Measurements from ENCODE around the gene RBP5. TPM values are rescaled to one million over a fixed set of nuclear protein-coding genes. Genes with fewer than 3 reads are reported as not detected.

RBP5 gene
- total RNA-seq, 1 experiment from 2014 or later: 2.7 TPM

- Histone ChIP-seq H2AK5ac (ENCODE audit: insufficient read length, low read length) (no peak overlapping the region), H3K56ac (ENCODE audit: insufficient read length, low read depth, low read length) (no peak overlapping the region), H3K18ac (ENCODE audit: insufficient read length, low read depth, low read length) (no peak overlapping the region), H2BK12ac (ENCODE audit: insufficient read length, low read depth, low read length) (no peak overlapping the region), H4K91ac (ENCODE audit: insufficient read length, low read depth, low read length) (no peak overlapping the region), H3K9me3 (ENCODE audit: control insufficient read depth, low read depth, low read length) (peaks cover 18% of the 10 kb centered on the region), H3K14ac (ENCODE audit: insufficient read depth, low read length) (no peak overlapping the region), H3K27ac (ENCODE audit: insufficient read length, low read depth, low read length) (no peak overlapping the region), H2AFZ (ENCODE audit: low read length) (no peak overlapping the region), H3K23me2 (ENCODE audit: insufficient read length, low read depth, low read length, poor library complexity, severe bottlenecking) (peaks cover 3% of the 10 kb centered on the region), H3K79me2 (ENCODE audit: insufficient read depth, low read length) (no peaks in the 10 kb centered on the region), H4K8ac (replicated peaks; ENCODE audit: insufficient read length, low read depth, low read length) (no peak overlapping the region), H4K20me1 (ENCODE audit: control insufficient read depth, insufficient read depth, insufficient read length) (no peaks in the 10 kb centered on the region), H3T11ph (ENCODE audit: low read length) (no peak overlapping the region), H4K5ac (ENCODE audit: insufficient read length, low read depth, low read length) (no peak overlapping the region), H2BK20ac (ENCODE audit: low read depth, low read length, poor library complexity, severe bottlenecking) (no peak overlapping the region), H2BK120ac (ENCODE audit: low read depth, low read length, poor library complexity, severe bottlenecking) (no peak overlapping the region), H3K27me3 (ENCODE audit: insufficient read depth, low read length) (no peaks in the 10 kb centered on the region), H3K9ac (ENCODE audit: extremely low read depth, insufficient read length, low read length) (no peak overlapping the region), H2BK5ac (ENCODE audit: insufficient read length, low read length) (no peak overlapping the region), H3K4me2 (ENCODE audit: insufficient read depth, insufficient read length, low read length) (peak overlapping the region; percentile 31), H3K23ac (ENCODE audit: insufficient read length, low read depth, low read length) (no peak overlapping the region), H3K4me1 (ENCODE audit: insufficient read depth, low read length) (no peaks in the 10 kb centered on the region), H3K79me1 (ENCODE audit: insufficient read depth, low read depth, low read length, poor library complexity, severe bottlenecking) (no peaks in the 10 kb centered on the region), H3K4ac (ENCODE audit: low read depth, low read length) (no peak overlapping the region), H2BK15ac (ENCODE audit: low read depth, low read length) (no peak overlapping the region; the same call in 1 of the 2 replicates)
- Mint-ChIP-seq H3K9me3 (peaks cover 24 to 38% of the 10 kb centered on the region in 2 experiments), H3K27me3 (ENCODE audit: low read depth) (peaks cover 37% of the 10 kb centered on the region), H3K27ac (no peak overlapping the region), H3K4me1 (peaks cover 6 to 8% of the 10 kb centered on the region in 2 experiments), H3K4me3 (peak overlapping the region in 1 of 2 experiments; percentile 3; a peak in 1 of 5 replicates), H3K36me3 (ENCODE audit: insufficient read depth in 1 of 3, low read depth in 3 of 3) (peaks cover 7 to 10% (median 9%) of the 10 kb centered on the region in 3 experiments; a peak in 5 of 7 replicates)
- peak; percentile 93 for DNase-seq
- no CpG with 5 or more reads among the region's 19 CpGs for WGBS (ENCODE audit: extremely low coverage, insufficient read length, low lambda C conversion rate)
- TF ChIP-seq, protein P1, sequence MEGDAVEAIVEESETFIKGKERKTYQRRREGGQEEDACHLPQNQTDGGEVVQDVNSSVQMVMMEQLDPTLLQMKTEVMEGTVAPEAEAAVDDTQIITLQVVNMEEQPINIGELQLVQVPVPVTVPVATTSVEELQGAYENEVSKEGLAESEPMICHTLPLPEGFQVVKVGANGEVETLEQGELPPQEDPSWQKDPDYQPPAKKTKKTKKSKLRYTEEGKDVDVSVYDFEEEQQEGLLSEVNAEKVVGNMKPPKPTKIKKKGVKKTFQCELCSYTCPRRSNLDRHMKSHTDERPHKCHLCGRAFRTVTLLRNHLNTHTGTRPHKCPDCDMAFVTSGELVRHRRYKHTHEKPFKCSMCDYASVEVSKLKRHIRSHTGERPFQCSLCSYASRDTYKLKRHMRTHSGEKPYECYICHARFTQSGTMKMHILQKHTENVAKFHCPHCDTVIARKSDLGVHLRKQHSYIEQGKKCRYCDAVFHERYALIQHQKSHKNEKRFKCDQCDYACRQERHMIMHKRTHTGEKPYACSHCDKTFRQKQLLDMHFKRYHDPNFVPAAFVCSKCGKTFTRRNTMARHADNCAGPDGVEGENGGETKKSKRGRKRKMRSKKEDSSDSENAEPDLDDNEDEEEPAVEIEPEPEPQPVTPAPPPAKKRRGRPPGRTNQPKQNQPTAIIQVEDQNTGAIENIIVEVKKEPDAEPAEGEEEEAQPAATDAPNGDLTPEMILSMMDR (conservative IDR thresholded peaks at IDR 0.05): peak; percentile 80
Measured at GRCh38 chr12:7162691-7163114, 34.0 kb upstream of the RBP5 start.
